NCI-H2171 treated with DMSO at 0.1 percent for 48 hours (cell line): ENCODE measurements around the gene AKAP6.
A peak's percentile ranks its signal among the peaks of the same experiment; 100 is the strongest.

ENCODE experiments used
- DNase-seq: peaks from one replicate; lab custom pipeline; 2025; lab: John Stamatoyannopoulos, UW

AKAP6 gene

GRCh38 chr14:32412103-32412502 is 83.0 kb downstream of the AKAP6 start:
- no peak for DNase-seq

GRCh38 chr14:32412532-32412931 is 83.4 kb downstream of the AKAP6 start:
- DNase-seq, result no peak

- no peak for DNase-seq
These were observed 85.0 kb downstream of the AKAP6 start for GRCh38 chr14:32413967-32414640.

GRCh38 chr14:32414808-32415255 is 85.7 kb downstream of the AKAP6 start:
- DNase-seq, result no peak

GRCh38 chr14:32417956-32418552 is 89.0 kb downstream of the AKAP6 start:
- DNase-seq, result peak; percentile 43

- DNase-seq, result peak; percentile 71
These were observed 90.3 kb downstream of the AKAP6 start for GRCh38 chr14:32419429-32419828.

- DNase-seq, result no peak
These were observed 92.7 kb downstream of the AKAP6 start for GRCh38 chr14:32421781-32422180.

GRCh38 chr14:32422440-32422839 is 93.3 kb downstream of the AKAP6 start:
- no peak for DNase-seq

- DNase-seq, result no peak
These were observed 96.9 kb downstream of the AKAP6 start for GRCh38 chr14:32426028-32426427.

GRCh38 chr14:32426586-32427388 is 97.7 kb downstream of the AKAP6 start:
- peak; percentile 49 for DNase-seq

GRCh38 chr14:32427726-32428528 is 98.8 kb downstream of the AKAP6 start:
- no peak for DNase-seq

GRCh38 chr14:32428875-32429274 is 99.8 kb downstream of the AKAP6 start:
- no peak for DNase-seq

GRCh38 chr14:32430326-32430725 is 101.2 kb downstream of the AKAP6 start:
- no peak for DNase-seq

- DNase-seq, result no peak
These were observed 103.9 kb downstream of the AKAP6 start for GRCh38 chr14:32432813-32433538.

- no peak for DNase-seq
These were observed 105.1 kb downstream of the AKAP6 start for GRCh38 chr14:32434180-32434579.

- DNase-seq, result no peak
These were observed 105.8 kb downstream of the AKAP6 start for GRCh38 chr14:32434880-32435279.

- DNase-seq, result no peak
These were observed 106.3 kb downstream of the AKAP6 start for GRCh38 chr14:32435411-32435810.

GRCh38 chr14:32436993-32437392 is 107.9 kb downstream of the AKAP6 start:
- no peak for DNase-seq

- DNase-seq, result no peak
These were observed 109.4 kb downstream of the AKAP6 start for GRCh38 chr14:32438517-32438916.

GRCh38 chr14:32443890-32444661 is 115.0 kb downstream of the AKAP6 start:
- no peak for DNase-seq

- DNase-seq, result no peak
These were observed 118.3 kb downstream of the AKAP6 start for GRCh38 chr14:32447371-32447770.
